ENCODE results near the gene SLC2A5. TPM values are rescaled to one million over a fixed set of nuclear protein-coding genes. Genes with fewer than 3 reads are reported as not detected.

Gene SLC2A5
- total and polyA plus RNA-seq, 2 of the 4 experiments (the other 2 are of a cell fraction) = 0.03 to 0.18 TPM

GRCh38 chr1:9118186-9118585 is 48.8 kb upstream of the SLC2A5 start:
- Histone ChIP-seq H3K4me1 (ENCODE audit: control insufficient read depth, insufficient read depth, low read length) (no peaks in the 10 kb centered on the region), H2AK5ac (ENCODE audit: low read depth, low read length) (no peak overlapping the region), H3K27ac (ENCODE audit: insufficient read depth, low read length) (no peak overlapping the region), H4K8ac (ENCODE audit: low read depth in 2 of 2, low read length in 2 of 2) (no peak overlapping the region), H4K20me1 (ENCODE audit: insufficient read depth, low read length) (no peaks in the 10 kb centered on the region; the same call in none of the 2 replicates), H3K4ac (ENCODE audit: low read depth, low read length) (no peak overlapping the region), H3K23ac (ENCODE audit: low read depth, low read length) (no peak overlapping the region), H3K14ac (replicated peaks; ENCODE audit: low read depth, low read length) (no peak overlapping the region), H2BK15ac (ENCODE audit: low read depth, low read length) (no peak overlapping the region), H3K56ac (ENCODE audit: extremely low read depth, insufficient read depth, low read length) (no peak overlapping the region), H2AK9ac (replicated peaks; ENCODE audit: low read depth, low read length, poor library complexity) (no peak overlapping the region), H3K4me2 (ENCODE audit: low read depth, low read length) (no peak overlapping the region), H3K9ac (ENCODE audit: low read depth, low read length) (no peak overlapping the region), H3K79me1 (ENCODE audit: low read depth in 1 of 2, low read length in 2 of 2) (peaks cover 3% of the 10 kb centered on the region in 2 experiments; a peak in 2 of 4 replicates), H2BK5ac (ENCODE audit: low read depth, low read length, poor library complexity, severe bottlenecking) (no peak overlapping the region), H3K9me3 (ENCODE audit: control insufficient read depth, insufficient read depth, low read length) (no peaks in the 10 kb centered on the region), H3K18ac (ENCODE audit: low read depth, low read length) (no peak overlapping the region), H4K91ac (ENCODE audit: insufficient read depth, low read depth, low read length) (no peak overlapping the region), H3K36me3 (ENCODE audit: control insufficient read depth, insufficient read depth, low read length) (no peaks in the 10 kb centered on the region), H3K9me1 (ENCODE audit: insufficient read depth, low read length) (no peaks in the 10 kb centered on the region), H3K27me3 (ENCODE audit: control insufficient read depth, insufficient read depth, low read length) (no peaks in the 10 kb centered on the region), H2BK120ac (ENCODE audit: low read depth, low read length) (no peak overlapping the region), H4K5ac (ENCODE audit: low read depth, low read length) (no peak overlapping the region), H3K4me3 (ENCODE audit: insufficient read depth, low read depth, low read length) (no peak overlapping the region), H2BK20ac (ENCODE audit: low read depth, low read length) (no peak overlapping the region), H2AFZ (replicated peaks; ENCODE audit: low read length, poor library complexity) (no peak overlapping the region)
- dilution Hi-C loops (cut with HindIII; ENCODE audit: low sequenced_read_pairs, unreplicated experiment) (no loop called here), intact Hi-C loops (cut with micrococcal nuclease) (no loop called here), in situ Hi-C loops (cut with MboI; ENCODE audit: low sequenced_read_pairs) (no loop called here)
- no peak for TF ChIP-seq MXI1 (IDR thresholded peaks at IDR 0.05; ENCODE audit: borderline replicate concordance, low read depth, low read length)
- TF ChIP-seq FOS (IDR thresholded peaks at IDR 0.05; ENCODE audit: low read depth, low read length) = no peak
- TF ChIP-seq ELK1 (IDR thresholded peaks at IDR 0.05; ENCODE audit: borderline replicate concordance, low read depth, low read length) = no peak
- TF ChIP-seq CTCF (conservative IDR thresholded peaks at IDR 0.05; ENCODE audit: low read depth, low read length) = no peak
- TF ChIP-seq CHD1 (IDR thresholded peaks at IDR 0.05; ENCODE audit: low read depth, low read length) = no peak
- TF ChIP-seq RAD21 (IDR thresholded peaks at IDR 0.05; ENCODE audit: low read length) = no peak
- no peak for TF ChIP-seq BHLHE40 (IDR thresholded peaks at IDR 0.05; ENCODE audit: low read depth, low read length)
- BruUV-seq (replicated peaks) = no TSS peak
- 80% methylated on average over 3 of the region's 7 CpGs; no CpG with 5 or more reads in 1 of the 2 experiments for WGBS, 2 experiments (ENCODE audit: extremely low coverage in 2 of 2, insufficient read length in 1 of 2)
- DNase-seq = no peak
- ChIA-PET POLR2A (ENCODE audit: unreplicated experiment) (no interaction called here), CTCF (no interaction called here)
- ATAC-seq (ENCODE audit: low read depth) = no peak
